Right lobe of liver (tissue), 4 donors: ENCODE measurements around the gene NFAT5.

Source experiments
- CTCF ChIP-seq, 4 donors: fragments of 200-600 bp in 3 of 4; fragments of 450-650 bp in 1 of 4; IDR thresholded peaks; one replicate each; pipeline versions ENCODE4 v1.5.1 to v1.8.0; 2016 to 2022; ENCODE audit warnings: antibody characterized with exemption in 4 of 4, mild to moderate bottlenecking in 2 of 4
- POLR2A ChIP-seq: fragments of 450-650 bp; IDR thresholded peaks from one replicate; pipeline ENCODE4 v1.6.1; 2017; ENCODE audit warnings: antibody characterized with exemption, mild to moderate bottlenecking
- donor health status: DM: no; HTN: no; CAD: no.
- donor health status: DM: no; HTN: no; CAD: no.
- donor health status: DM: no; HTN: yes; CAD: no.

GRCh38 chr16:69555867-69556266 lies 9.9 kb upstream of the NFAT5 start:
- TF ChIP-seq CTCF (IDR thresholded peaks at IDR 0.05) (no peak), POLR2A (no peak)
